Fibroblast of villous mesenchyme (primary cell): Measurements from ENCODE around the gene PROSER1. TPM values are rescaled to one million over a fixed set of nuclear protein-coding genes. Genes with fewer than 3 reads are reported as not detected.
"Not testable (repeated sequence)": the region's sequence is repeated elsewhere in the genome, so short reads cannot be mapped to it uniquely, and the experiment has no call there.

Experiments
- DNase-seq: peaks from one replicate; pipeline ENCODE4 v3.0.0-alpha.2; 2010; ENCODE audit warnings: low read depth
- H3K4me3 ChIP-seq: 2 replicates; pipeline ENCODE4 v1.5.1; 2011; ENCODE audit warnings: low read depth, mild to moderate bottlenecking, low read length
- CTCF ChIP-seq: IDR thresholded peaks from 2 replicates; pipeline ENCODE4 v1.5.1; 2012; ENCODE audit warnings: low read depth, mild to moderate bottlenecking, low read length; ENCODE audit not compliant: insufficient read depth
- total RNA-seq: library from RNA; depleted of rRNA; stranded (reverse); fragments of >200 nt; gene quantifications from 2 replicates; pipeline ENCODE4 v1.2.3, GENCODE V29; 2012

Gene PROSER1
- total RNA-seq, 1 donor = 12.5 TPM

DNA sequence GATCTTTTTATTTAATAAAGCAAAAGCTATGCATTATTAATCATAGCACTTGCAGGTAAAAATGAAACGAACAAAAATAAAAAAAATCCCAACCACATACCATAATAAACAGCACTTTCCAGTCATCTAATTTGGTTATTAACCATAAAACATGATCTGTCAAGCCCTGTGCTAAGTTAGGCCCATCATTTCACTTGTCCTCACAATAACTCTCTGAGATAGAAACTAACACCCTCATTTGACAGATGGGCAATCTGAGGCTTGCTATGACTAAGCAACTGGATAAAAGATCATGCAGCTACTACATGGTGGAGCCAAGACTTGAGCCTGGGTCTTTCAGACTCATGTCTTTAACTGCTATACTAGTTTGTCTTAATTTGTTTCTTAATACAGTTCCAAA is 21.8 kb downstream of the PROSER1 start:
- no peak overlapping the region for H3K4me3 ChIP-seq
- DNase-seq = no peak
- TF ChIP-seq CTCF = no peak

DNA sequence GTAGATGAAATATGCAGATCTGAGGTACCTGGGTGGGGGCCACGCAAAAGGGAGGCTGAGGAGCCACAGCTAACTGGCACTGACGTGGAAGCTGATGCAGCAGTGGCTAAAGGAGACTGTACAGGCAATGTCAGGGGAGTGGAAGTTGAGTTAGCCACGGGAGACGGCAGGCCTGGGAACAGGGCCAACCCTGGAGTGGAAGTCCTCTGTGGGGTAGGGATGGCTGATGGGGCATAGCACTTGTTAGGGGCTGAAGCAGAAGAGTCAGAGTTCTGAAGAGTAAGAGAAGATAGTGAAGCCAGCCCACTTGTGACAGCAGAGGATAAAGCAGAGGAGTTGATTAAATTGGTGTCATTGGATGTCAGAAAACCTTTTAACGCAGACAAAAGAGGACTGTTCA is 24.4 kb downstream of the PROSER1 start:
- H3K4me3 ChIP-seq = no peak overlapping the region
- TF ChIP-seq CTCF = no peak
- DNase-seq = no peak

GRCh38 chr13:39012608-39013007 is 25.3 kb downstream of the PROSER1 start:
- TF ChIP-seq CTCF = peak; percentile 12
- no peak for DNase-seq
- H3K4me3 ChIP-seq = no peak overlapping the region

GRCh38 chr13:39006371-39007111 is 31.3 kb downstream of the PROSER1 start:
- peak overlapping the region; percentile 35 for H3K4me3 ChIP-seq
- DNase-seq = not testable (repeated sequence)

- DNase-seq = no peak
- no peak for TF ChIP-seq CTCF
- H3K4me3 ChIP-seq = no peak overlapping the region
Observed at GRCh38 chr13:38998739-38999138, 39.1 kb downstream of the PROSER1 start.

- H3K4me3 ChIP-seq = no peak overlapping the region
- TF ChIP-seq CTCF = no peak
- no peak for DNase-seq
Observed at GRCh38 chr13:38993381-38993780, 44.5 kb downstream of the PROSER1 start.

DNA sequence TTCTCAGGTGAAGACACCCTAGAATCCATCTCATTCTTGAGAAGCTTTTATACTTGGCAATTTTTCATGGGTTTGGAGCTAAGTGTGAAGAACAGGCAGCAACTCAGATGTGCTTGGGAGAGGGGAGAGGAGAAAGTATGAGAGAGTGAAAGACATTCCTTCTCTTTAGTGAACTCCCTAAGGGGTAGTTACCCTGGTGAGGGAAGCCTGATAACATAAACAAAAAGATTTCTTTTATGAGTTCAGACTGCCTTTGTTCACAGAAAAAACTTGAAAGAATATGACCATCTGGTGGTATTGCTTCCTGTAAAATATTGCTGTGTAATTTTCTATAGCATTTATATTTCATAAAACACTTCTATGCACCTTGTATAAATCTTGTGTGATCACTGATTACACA is 47.2 kb downstream of the PROSER1 start, which contains the start of gene STOML3:
TSS of gene STOML3 (minus strand) at position 139 of the 400 bp plus-strand sequence. CDS start at position 29, 110 bp downstream.
- DNase-seq = peak; percentile 2
- TF ChIP-seq CTCF = no peak
- no peak within 1 kb of the TSS for H3K4me3 ChIP-seq
